Endothelial cell of umbilical vein (primary cell): ENCODE measurements around the gene DNAJB12.

Experiments used
- EZH2 ChIP-seq: IDR thresholded peaks from 2 replicates; pipeline ENCODE4 v1.6.1; 2012; ENCODE audit warnings: borderline replicate concordance, low read depth, mild to moderate bottlenecking, moderate library complexity, low read length, inconsistent platforms; ENCODE audit not compliant: severe bottlenecking
- FOS ChIP-seq: IDR thresholded peaks from 2 replicates; pipeline ENCODE4 v1.6.1; 2011; ENCODE audit warnings: mild to moderate bottlenecking, low read length, moderate library complexity, borderline replicate concordance; ENCODE audit not compliant: insufficient read depth
- GATA2 ChIP-seq: IDR thresholded peaks from 2 replicates; pipeline ENCODE4 v1.7.0; 2011; ENCODE audit warnings: low read depth, mild to moderate bottlenecking, moderate library complexity, mixed read lengths, low read length; ENCODE audit not compliant: insufficient read length, insufficient read depth
- JUN ChIP-seq: IDR thresholded peaks from 2 replicates; pipeline ENCODE4 v1.6.1; 2011; ENCODE audit warnings: borderline replicate concordance, low read depth; ENCODE audit not compliant: insufficient read length, insufficient read depth
- MAX ChIP-seq: IDR thresholded peaks from 2 replicates; pipeline ENCODE4 v1.6.1; 2011; ENCODE audit not compliant: insufficient read depth, insufficient read length
- MYC ChIP-seq: IDR thresholded peaks from one replicate; pipeline ENCODE4 v1.6.1; 2011; ENCODE audit warnings: mild to moderate bottlenecking, low read depth, low read length
- POLR2A ChIP-seq: IDR thresholded peaks from 2 replicates; pipeline ENCODE4 v1.6.1; 2012; ENCODE audit warnings: low read depth, mild to moderate bottlenecking, control low read depth, low read length
- POLR2AphosphoS5 ChIP-seq: IDR thresholded peaks from 2 replicates; pipeline ENCODE4 v1.6.1; 2012; ENCODE audit warnings: low read depth, mild to moderate bottlenecking, control low read depth, low read length, moderate library complexity; ENCODE audit not compliant: insufficient read depth
- TF ChIP-seq, protein P1 (sequence below), 2 donors: IDR thresholded peaks; 1 replicate in 1 of 2; 2 replicates in 1 of 2; pipeline ENCODE4 v1.5.1; 2011; ENCODE audit warnings: low read length in 2 of 2, mild to moderate bottlenecking in 2 of 2, moderate library complexity in 2 of 2, control low read depth in 1 of 2, inconsistent platforms in 1 of 2, low read depth in 1 of 2; ENCODE audit not compliant: insufficient read depth in 1 of 2; ENCODE audit errors: extremely low read depth in 1 of 2

GRCh38 chr10:72321248-72322029, 33.3 kb downstream of the DNAJB12 start:
- TF ChIP-seq, protein P1, sequence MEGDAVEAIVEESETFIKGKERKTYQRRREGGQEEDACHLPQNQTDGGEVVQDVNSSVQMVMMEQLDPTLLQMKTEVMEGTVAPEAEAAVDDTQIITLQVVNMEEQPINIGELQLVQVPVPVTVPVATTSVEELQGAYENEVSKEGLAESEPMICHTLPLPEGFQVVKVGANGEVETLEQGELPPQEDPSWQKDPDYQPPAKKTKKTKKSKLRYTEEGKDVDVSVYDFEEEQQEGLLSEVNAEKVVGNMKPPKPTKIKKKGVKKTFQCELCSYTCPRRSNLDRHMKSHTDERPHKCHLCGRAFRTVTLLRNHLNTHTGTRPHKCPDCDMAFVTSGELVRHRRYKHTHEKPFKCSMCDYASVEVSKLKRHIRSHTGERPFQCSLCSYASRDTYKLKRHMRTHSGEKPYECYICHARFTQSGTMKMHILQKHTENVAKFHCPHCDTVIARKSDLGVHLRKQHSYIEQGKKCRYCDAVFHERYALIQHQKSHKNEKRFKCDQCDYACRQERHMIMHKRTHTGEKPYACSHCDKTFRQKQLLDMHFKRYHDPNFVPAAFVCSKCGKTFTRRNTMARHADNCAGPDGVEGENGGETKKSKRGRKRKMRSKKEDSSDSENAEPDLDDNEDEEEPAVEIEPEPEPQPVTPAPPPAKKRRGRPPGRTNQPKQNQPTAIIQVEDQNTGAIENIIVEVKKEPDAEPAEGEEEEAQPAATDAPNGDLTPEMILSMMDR (IDR thresholded peaks at IDR 0.05; ENCODE audit: extremely low read depth in 1 of 2, insufficient read depth in 1 of 2, low read depth in 1 of 2, low read length in 2 of 2): no peak
- no peak for TF ChIP-seq EZH2
- no peak for TF ChIP-seq POLR2A
- TF ChIP-seq POLR2AphosphoS5: no peak
- no peak for TF ChIP-seq JUN
- TF ChIP-seq MYC: no peak
- no peak for TF ChIP-seq MAX
- no peak for TF ChIP-seq FOS
- TF ChIP-seq GATA2: no peak
